Trophoblast cell (in vitro differentiated cells and primary cell): ENCODE measurements around the gene LHX2.

Experiments used
- DNase-seq, 2 donors: peaks; one replicate each; pipeline ENCODE4 v3.0.0-alpha.2; 2016
- H2AFZ ChIP-seq: 2 replicates; pipeline ENCODE4 v1.6.1; 2013; ENCODE audit warnings: low read length, moderate library complexity, mild to moderate bottlenecking; ENCODE audit not compliant: insufficient read depth, poor library complexity
- H2AK5ac ChIP-seq: 2 replicates; pipeline ENCODE4 v1.6.1; 2013; ENCODE audit warnings: mild to moderate bottlenecking, low read length
- H2BK120ac ChIP-seq: 2 replicates; pipeline ENCODE4 v1.6.1; 2013; ENCODE audit warnings: low read length, mild to moderate bottlenecking, moderate library complexity; ENCODE audit not compliant: insufficient read depth, poor library complexity
- H2BK12ac ChIP-seq: 2 replicates; pipeline ENCODE4 v1.6.1; 2013; ENCODE audit warnings: mild to moderate bottlenecking, low read length, moderate library complexity
- H2BK5ac ChIP-seq: 2 replicates; pipeline ENCODE4 v1.6.1; 2013; ENCODE audit warnings: low read length, low read depth, moderate library complexity, mild to moderate bottlenecking; ENCODE audit not compliant: poor library complexity
- H3K14ac ChIP-seq: 2 replicates; pipeline ENCODE4 v1.6.1; 2013; ENCODE audit warnings: mild to moderate bottlenecking, low read length
- H3K18ac ChIP-seq: 2 replicates; pipeline ENCODE4 v1.6.1; 2013; ENCODE audit warnings: mild to moderate bottlenecking, low read length
- H3K23ac ChIP-seq: 2 replicates; pipeline ENCODE4 v1.6.1; 2013; ENCODE audit warnings: low read length
- H3K27ac ChIP-seq: 2 replicates; pipeline ENCODE4 v1.5.1; 2013; ENCODE audit warnings: low read depth, mild to moderate bottlenecking, inconsistent platforms, low read length, moderate library complexity
- H3K27me3 ChIP-seq: 2 replicates; pipeline ENCODE4 v1.6.1; 2013; ENCODE audit warnings: inconsistent platforms, mild to moderate bottlenecking, low read length, moderate library complexity; ENCODE audit not compliant: insufficient read depth
- H3K36me3 ChIP-seq, 2 experiments: 1 replicate in 1 of 2; 2 replicates in 1 of 2; pipeline ENCODE4 v1.6.1; 2013; ENCODE audit warnings: low read length in 2 of 2, mild to moderate bottlenecking in 2 of 2, moderate library complexity in 1 of 2; ENCODE audit not compliant: insufficient read depth in 2 of 2, control insufficient read depth in 1 of 2
- H3K4ac ChIP-seq: 2 replicates; pipeline ENCODE4 v1.6.1; 2013; ENCODE audit warnings: low read depth, mild to moderate bottlenecking, low read length, moderate library complexity
- H3K4me1 ChIP-seq, 2 experiments: 1 replicate in 1 of 2; 2 replicates in 1 of 2; pipeline ENCODE4 v1.6.1; 2013; ENCODE audit warnings: low read length in 2 of 2, mild to moderate bottlenecking in 2 of 2, moderate library complexity in 1 of 2; ENCODE audit not compliant: insufficient read depth in 2 of 2, control insufficient read depth in 1 of 2
- H3K4me2 ChIP-seq: 2 replicates; pipeline ENCODE4 v1.6.1; 2013; ENCODE audit warnings: inconsistent platforms, mild to moderate bottlenecking, low read length, moderate library complexity
- H3K4me3 ChIP-seq: 2 replicates; pipeline ENCODE4 v1.5.1; 2013; ENCODE audit warnings: mild to moderate bottlenecking, low read depth, low read length, inconsistent platforms
- H3K79me1 ChIP-seq: one replicate; pipeline ENCODE4 v1.6.1; 2013; ENCODE audit warnings: low read length
- H3K79me2 ChIP-seq: 2 replicates; pipeline ENCODE4 v1.6.1; 2013; ENCODE audit warnings: low read length, mild to moderate bottlenecking; ENCODE audit not compliant: control insufficient read depth, insufficient read depth, poor library complexity
- H3K9ac ChIP-seq: 2 replicates; pipeline ENCODE4 v1.6.1; 2013; ENCODE audit warnings: mild to moderate bottlenecking, low read length
- H3K9me3 ChIP-seq: 2 replicates; pipeline ENCODE4 v1.6.1; 2013; ENCODE audit warnings: low read depth, mild to moderate bottlenecking, control low read depth, inconsistent platforms, low read length; ENCODE audit not compliant: insufficient read depth
- H4K12ac ChIP-seq: 2 replicates; pipeline ENCODE4 v1.6.1; 2013; ENCODE audit warnings: low read depth, mild to moderate bottlenecking, low read length, moderate library complexity
- H4K8ac ChIP-seq: 2 replicates; pipeline ENCODE4 v1.6.1; 2013; ENCODE audit warnings: low read depth, mild to moderate bottlenecking, low read length, moderate library complexity
- H4K91ac ChIP-seq: one replicate; pipeline ENCODE4 v1.6.1; 2013; ENCODE audit warnings: low read depth, mild to moderate bottlenecking, low read length, moderate library complexity
- WGBS: extraction: QIAGEN DNeasy Blood & Tissue Kit; methylation state at CpG from one replicate; pipeline ENCODE4 v1.1.7; 2013; ENCODE audit warnings: missing lambda C conversion rate; ENCODE audit not compliant: insufficient read length, insufficient coverage; ENCODE audit errors: extremely low coverage; 5-methylcytosine and 5-hydroxymethylcytosine counted together

LHX2 gene

GRCh38 chr9:124022201-124023121, 10.9 kb downstream of the LHX2 start:
- no peak overlapping the region for H3K4me3 ChIP-seq
- H2BK120ac ChIP-seq = no peak overlapping the region
- peaks cover 4 to 7% of the 10 kb centered on the region in 2 experiments for H3K4me1 ChIP-seq
- H3K36me3 ChIP-seq = no peaks in the 10 kb centered on the region
- H3K9me3 ChIP-seq = peaks cover 4% of the 10 kb centered on the region
- no peak overlapping the region for H3K4ac ChIP-seq
- H2BK12ac ChIP-seq = no peak overlapping the region
- H4K8ac ChIP-seq = no peak overlapping the region
- no peak overlapping the region for H3K18ac ChIP-seq
- no CpG with 5 or more reads among the region's 38 CpGs for WGBS
- H3K14ac ChIP-seq = no peak overlapping the region
- peaks cover 58% of the 10 kb centered on the region for H3K27me3 ChIP-seq
- no peaks in the 10 kb centered on the region for H3K79me2 ChIP-seq
- H3K9ac ChIP-seq = no peak overlapping the region
- H3K27ac ChIP-seq = no peak overlapping the region
- H2AK5ac ChIP-seq = no peak overlapping the region
- no peak overlapping the region for H3K23ac ChIP-seq
- no peak overlapping the region for H4K12ac ChIP-seq
- H2BK5ac ChIP-seq = no peak overlapping the region
- H4K91ac ChIP-seq = no peak overlapping the region
- DNase-seq = no peak
- H3K4me2 ChIP-seq = peak overlapping the region; percentile 34
- H2AFZ ChIP-seq = no peak overlapping the region
- no peaks in the 10 kb centered on the region for H3K79me1 ChIP-seq

DNA sequence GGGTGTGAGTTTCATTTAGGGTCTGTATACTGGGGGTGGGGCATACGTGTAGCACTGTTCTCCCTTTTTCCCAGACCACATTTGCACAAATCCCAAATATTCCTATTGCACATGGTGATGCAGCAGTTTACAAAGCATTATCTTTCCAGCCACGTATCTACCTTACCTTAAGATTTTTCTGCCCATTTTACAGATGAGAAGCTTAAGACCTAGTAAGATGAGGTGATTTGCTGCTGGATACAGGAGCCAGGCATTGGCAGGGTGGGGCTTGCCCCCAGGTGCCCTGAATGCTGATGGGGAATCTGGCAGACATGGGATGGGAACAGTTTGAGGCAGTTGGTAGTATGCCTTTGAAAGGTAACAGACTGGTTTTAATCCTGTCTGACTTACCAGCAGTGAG, 12.5 kb downstream of the LHX2 start:
- Histone ChIP-seq H3K27me3 (peaks cover 42% of the 10 kb centered on the region), H3K14ac (no peak overlapping the region), H3K79me1 (no peaks in the 10 kb centered on the region), H3K18ac (no peak overlapping the region), H2BK12ac (no peak overlapping the region), H4K91ac (no peak overlapping the region), H3K4ac (no peak overlapping the region), H3K4me3 (no peak overlapping the region), H4K12ac (no peak overlapping the region), H2BK120ac (no peak overlapping the region), H3K9me3 (peaks cover 4% of the 10 kb centered on the region), H3K36me3 (no peaks in the 10 kb centered on the region), H3K9ac (no peak overlapping the region), H4K8ac (no peak overlapping the region), H3K23ac (no peak overlapping the region), H3K4me1 (no peaks in the 10 kb centered on the region), H3K79me2 (no peaks in the 10 kb centered on the region), H2AK5ac (no peak overlapping the region), H2AFZ (no peak overlapping the region), H3K27ac (no peak overlapping the region), H3K4me2 (no peak overlapping the region), H2BK5ac (no peak overlapping the region)
- DNase-seq = no peak
- no CpG with 5 or more reads among the region's 2 CpGs for WGBS

DNA sequence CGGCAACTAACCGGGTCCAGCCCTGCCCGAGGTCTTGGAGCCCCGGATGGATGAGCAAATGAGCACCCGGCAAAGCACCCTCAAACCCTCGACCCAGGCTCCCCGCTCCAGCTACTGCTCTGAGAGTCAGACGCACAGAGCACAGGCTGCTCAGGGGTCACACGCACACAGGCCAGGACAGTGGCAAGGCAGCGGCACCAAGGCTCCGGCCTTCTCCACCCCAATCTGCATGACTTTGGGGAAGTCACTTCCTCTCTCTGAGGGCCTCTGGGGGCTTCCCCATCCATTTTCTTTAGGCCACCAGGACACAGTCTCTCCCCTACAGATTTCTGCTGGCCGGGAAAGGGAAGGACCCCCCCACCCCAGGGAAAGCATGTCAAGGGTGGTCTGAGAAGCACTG, 18.0 kb downstream of the LHX2 start:
- Histone ChIP-seq H2BK12ac (no peak overlapping the region), H2AFZ (no peak overlapping the region), H2AK5ac (no peak overlapping the region), H4K91ac (no peak overlapping the region), H3K18ac (no peak overlapping the region), H4K12ac (no peak overlapping the region), H3K79me2 (no peaks in the 10 kb centered on the region), H3K23ac (no peak overlapping the region), H3K27ac (no peak overlapping the region), H4K8ac (no peak overlapping the region), H3K4me2 (no peak overlapping the region), H3K14ac (no peak overlapping the region), H2BK120ac (no peak overlapping the region), H3K4me3 (no peak overlapping the region), H3K27me3 (peaks cover 11% of the 10 kb centered on the region), H3K36me3 (no peaks in the 10 kb centered on the region), H3K4me1 (no peaks in the 10 kb centered on the region), H3K4ac (no peak overlapping the region), H3K9me3 (peaks cover 1% of the 10 kb centered on the region), H3K79me1 (no peaks in the 10 kb centered on the region), H2BK5ac (no peak overlapping the region), H3K9ac (no peak overlapping the region)
- no CpG with 5 or more reads among the region's 12 CpGs for WGBS
- no peak for DNase-seq

DNA sequence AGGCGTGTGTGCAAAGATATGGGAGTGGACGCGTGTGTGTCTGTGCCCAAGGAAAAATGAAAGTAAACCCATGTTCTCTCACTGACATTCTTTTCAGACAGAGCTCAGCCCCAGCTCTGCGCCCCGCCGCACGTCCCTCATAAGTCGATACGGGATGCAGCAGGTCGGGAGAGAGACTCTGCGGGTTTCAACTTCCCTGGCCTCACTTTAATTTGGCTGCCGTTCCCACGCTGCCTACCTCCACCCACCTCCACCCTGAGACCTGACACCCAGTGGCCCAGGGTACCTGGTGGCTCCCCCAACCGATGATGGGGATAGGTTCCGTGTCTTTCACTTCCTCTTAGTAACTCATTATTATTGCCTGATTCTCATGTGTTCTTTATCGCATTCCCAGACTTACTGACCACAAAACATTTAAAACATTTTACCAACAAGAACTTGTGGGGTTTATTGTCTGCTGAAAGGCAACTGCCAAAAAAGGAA, 19.4 kb downstream of the LHX2 start:
- WGBS = no CpG with 5 or more reads among the region's 16 CpGs
- H3K79me1 ChIP-seq = no peaks in the 10 kb centered on the region
- no peak overlapping the region for H3K23ac ChIP-seq

More for the DNA sequence above, 19.4 kb downstream of the LHX2 start:
- no peaks in the 10 kb centered on the region for H3K4me1 ChIP-seq
- no peak overlapping the region for H4K12ac ChIP-seq
- no peak overlapping the region for H2BK120ac ChIP-seq
- no peak overlapping the region for H3K14ac ChIP-seq
- H3K4me3 ChIP-seq = no peak overlapping the region
- no peaks in the 10 kb centered on the region for H3K79me2 ChIP-seq
- H3K27me3 ChIP-seq = peaks cover 11% of the 10 kb centered on the region
- no peaks in the 10 kb centered on the region for H3K36me3 ChIP-seq
- no peak overlapping the region for H2AK5ac ChIP-seq
- H2BK5ac ChIP-seq = no peak overlapping the region
- H3K9ac ChIP-seq = no peak overlapping the region
- no peak overlapping the region for H2BK12ac ChIP-seq
- H3K27ac ChIP-seq = no peak overlapping the region
- H4K8ac ChIP-seq = no peak overlapping the region
- H3K9me3 ChIP-seq = no peaks in the 10 kb centered on the region
- no peak overlapping the region for H4K91ac ChIP-seq
- no peak overlapping the region for H3K4me2 ChIP-seq
- H3K4ac ChIP-seq = no peak overlapping the region
- H3K18ac ChIP-seq = no peak overlapping the region
- peak; percentile 63 to 69 for DNase-seq
- H2AFZ ChIP-seq = no peak overlapping the region
